IPS-NIHi7 (cell line): ENCODE data around the gene PHLDA2.

Source experiments
- DNase-seq: peaks from one replicate; pipeline ENCODE4 v3.0.0; 2012; ENCODE audit warnings: mixed read lengths; ENCODE audit errors: extremely low spot score

Gene PHLDA2, protein sequence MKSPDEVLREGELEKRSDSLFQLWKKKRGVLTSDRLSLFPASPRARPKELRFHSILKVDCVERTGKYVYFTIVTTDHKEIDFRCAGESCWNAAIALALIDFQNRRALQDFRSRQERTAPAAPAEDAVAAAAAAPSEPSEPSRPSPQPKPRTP

DNA sequence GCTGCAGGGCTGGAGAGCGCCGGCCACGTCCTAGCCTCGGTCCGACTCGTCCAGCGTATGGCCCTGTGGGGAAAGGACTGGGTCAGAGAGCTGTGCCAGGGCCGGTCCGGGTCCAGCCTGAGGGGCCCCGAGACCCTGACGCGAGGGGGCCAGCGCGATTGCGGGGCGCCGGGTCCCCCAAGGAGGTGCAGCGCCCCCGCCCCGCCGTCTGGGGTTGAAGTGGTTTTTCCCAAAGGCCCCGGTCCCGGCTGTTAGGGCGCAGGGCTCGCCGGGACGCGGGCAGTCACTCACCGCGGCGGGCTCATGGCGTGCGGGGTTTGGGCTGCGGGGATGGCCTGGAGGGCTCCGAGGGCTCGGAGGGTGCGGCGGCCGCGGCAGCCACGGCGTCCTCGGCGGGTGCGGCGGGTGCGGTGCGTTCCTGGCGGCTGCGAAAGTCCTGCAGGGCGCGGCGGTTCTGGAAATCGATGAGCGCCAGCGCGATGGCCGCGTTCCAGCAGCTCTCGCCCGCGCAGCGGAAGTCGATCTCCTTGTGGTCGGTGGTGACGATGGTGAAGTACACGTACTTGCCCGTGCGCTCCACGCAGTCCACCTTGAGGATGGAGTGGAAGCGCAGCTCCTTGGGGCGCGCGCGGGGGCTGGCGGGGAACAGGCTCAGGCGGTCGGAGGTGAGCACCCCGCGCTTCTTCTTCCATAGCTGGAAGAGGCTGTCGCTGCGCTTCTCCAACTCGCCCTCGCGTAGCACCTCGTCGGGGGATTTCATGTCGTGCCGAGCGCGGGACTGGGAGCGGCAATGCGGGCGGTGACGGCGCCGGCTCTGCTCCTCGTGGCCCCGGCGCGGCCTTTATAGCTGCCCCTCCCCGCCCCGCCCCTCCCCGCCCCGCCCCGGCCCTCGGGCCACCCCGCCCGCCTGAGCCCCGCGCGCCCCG is at the start of gene PHLDA2:
PHLDA2 (minus strand) TSS at position 816 of the 926 bp plus-strand sequence; CDS start at position 760, 56 bp downstream.
- peak; percentile 81 for DNase-seq

DNA sequence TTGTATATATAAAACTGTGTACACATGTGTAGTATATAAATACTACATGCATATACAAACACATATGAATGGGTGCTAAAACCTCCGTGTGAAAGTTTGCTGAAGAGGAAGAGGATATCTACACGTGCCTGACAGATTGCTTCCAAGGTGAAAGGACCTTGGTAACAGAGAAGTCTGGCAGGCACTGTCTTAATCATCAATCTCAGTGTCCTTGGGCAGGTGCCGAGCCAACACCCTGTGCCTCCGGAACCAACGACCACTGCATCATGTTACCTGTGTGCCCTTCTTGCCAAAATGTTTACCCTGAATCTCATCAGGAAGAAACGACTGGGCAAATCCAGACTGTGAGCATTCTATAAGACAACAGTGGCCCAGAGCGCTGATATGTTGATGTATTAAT is 47.9 kb upstream of the PHLDA2 start:
- no peak for DNase-seq

DNA sequence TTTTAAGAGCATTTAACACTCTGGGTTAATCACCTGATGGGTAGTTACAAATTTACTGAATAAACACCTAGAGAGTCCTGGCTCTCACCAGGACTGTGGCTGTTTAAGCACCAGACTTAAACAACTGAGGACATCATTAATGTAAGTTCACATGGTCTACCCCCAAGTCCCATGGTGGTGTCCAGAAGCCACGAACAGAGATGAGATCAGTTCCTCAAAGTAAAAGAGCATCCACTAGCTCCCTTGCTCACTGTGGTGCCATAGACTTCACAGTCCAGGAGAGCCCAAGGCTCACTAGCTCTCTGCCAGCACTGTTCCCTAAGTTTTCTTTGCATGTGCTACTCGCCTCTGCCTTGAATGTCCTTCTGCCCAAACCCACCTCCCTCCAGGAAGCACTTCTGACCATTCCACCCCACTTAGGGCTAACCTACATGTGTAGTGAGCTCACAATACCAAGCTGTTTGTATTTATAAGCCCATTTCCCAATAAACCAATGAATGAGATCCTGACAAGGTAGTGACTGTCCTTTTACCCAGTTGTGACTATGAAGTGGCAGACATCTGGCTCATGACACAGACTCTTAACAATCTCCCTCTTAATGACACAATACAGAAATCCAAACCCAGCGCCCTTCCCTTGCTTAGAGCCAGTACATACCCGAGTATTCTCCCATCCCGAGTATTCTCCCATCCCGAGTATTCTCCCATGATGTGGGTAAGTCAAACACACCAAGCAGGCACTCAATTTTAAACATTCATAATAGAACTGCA is 47.3 kb upstream of the PHLDA2 start:
- DNase-seq = no peak

DNA sequence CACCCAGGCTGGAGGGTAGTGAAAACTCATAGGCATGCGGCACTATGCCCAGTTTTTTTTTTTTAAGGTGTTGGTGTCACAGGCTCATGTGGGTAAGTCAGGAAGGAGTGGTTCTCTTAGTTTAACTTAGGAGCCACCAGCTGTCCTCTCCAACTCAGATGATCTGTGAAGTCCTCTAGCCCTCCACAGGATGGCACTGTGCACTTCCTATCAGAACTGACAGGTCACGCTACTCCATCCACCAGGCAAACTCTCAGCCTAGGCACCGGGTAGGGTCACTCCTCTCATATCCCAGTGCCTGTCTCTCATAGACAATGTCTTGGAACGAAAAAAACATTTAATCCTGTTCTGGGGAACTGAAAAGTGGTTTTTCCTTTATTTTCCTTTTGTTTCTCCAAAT is 46.4 kb upstream of the PHLDA2 start:
- DNase-seq = peak; percentile 57

DNA sequence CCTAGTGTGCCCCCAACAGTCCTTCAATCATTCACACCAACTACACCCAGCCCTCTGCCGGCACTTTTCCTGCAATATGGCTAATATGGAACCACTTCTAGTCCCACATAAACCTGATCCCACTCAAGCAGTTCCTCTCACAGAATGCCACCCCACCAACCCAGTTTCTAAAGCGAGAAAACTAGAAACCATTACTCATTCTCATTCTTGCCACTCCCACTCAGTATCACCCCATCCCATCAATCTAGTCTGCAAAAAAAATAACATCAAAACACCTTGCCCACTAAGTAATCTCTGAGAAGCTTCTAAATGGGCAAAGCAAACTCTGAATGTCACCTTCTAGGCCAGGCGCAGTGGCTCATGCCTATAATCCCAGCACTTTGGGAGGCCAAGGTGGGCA is 45.1 kb upstream of the PHLDA2 start:
- DNase-seq = no peak

DNA sequence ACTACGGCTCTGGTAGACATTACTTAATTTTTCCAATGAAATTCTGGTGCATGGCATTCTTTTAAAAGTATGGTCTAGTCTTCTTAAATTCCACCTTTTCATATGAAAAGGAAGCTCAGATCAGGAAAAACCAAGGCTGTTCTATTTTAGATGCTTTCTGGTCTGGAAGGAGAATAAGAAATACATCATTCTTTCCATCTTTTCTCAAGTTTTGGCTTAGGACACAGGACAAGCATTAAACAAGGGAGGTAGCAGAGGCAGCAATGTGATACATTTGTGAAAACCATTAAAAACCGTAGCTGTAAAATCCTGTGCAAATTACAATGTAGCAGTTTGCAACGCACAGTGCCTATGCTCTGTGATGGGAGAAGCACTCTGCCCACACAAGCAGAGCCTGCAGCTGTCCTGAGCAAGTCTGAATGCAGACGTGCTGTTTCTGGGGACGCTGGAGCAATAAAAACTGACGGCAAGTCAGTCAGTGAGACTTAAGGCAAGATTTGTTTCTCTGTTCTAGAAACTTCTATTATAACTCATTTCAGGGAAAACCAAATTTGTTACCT is 39.2 kb upstream of the PHLDA2 start:
- no peak for DNase-seq

DNA sequence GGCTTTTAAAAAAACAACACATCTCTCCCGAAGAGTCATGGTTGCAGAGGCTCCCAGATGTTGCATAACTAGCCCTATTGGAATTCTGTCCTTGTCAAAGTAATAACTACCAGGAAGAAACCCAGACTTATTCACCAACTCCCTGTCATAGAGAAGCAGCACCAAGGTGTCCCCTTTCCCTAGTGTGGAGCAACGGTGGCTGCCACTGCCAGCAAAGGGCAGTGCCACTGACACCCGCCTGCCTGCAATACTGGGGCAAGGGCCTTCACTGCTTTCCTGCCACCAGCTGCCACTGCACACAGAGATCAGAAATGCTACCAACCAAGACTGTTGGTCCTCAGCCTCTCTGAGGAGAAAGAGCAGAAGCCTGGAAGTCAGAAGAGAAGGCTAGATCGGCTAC is 35.6 kb upstream of the PHLDA2 start:
- no peak for DNase-seq

DNA sequence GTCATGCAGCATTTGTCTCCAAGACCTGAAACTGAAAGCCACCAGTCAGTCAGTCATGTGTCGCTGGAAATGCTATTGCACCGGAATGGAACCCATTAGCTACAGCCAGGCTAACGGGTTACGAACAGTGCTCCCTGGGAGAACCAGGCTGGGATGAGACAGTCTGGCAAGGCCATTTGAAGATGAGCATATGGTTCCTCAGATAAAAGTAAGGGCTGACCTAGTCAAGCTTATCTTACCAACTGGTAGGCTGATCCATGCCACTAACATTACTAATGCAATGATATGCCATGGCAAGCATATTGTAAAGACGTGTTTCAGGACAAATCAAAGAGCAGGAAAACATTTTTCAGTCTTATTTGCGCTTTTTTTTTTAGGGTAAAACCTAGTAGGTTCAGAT is 34.5 kb upstream of the PHLDA2 start:
- no peak for DNase-seq

DNA sequence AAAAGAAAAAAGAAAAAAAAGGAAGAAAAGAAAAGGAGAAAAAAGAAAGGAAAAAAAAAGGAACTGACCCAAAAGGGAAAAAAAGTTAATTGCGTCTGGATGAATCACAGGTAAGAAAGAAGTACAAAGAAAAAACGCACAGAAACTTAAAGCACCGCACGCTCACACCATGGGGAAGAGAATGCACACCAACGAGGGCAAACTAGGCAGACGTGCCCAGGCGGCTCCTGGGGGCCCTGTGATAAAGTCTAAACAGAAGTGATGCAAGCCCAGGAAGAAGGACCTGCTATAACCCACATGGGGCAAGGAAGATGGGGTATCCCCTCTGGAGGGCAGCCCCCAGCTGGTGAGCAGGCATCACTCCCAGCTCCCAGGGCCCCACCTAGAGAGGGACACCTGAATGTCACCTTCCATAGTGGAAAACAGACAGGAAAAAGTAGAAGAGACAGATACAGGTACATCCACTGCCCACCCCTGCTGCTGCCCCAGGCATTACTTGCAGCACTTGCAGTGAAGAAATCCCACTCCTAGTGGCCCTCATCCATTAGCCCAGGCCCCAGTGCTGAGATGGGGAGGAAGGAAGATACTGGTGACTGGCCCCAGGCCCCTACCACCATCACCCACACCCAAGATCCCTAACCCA is 34.0 kb upstream of the PHLDA2 start:
- no peak for DNase-seq

DNA sequence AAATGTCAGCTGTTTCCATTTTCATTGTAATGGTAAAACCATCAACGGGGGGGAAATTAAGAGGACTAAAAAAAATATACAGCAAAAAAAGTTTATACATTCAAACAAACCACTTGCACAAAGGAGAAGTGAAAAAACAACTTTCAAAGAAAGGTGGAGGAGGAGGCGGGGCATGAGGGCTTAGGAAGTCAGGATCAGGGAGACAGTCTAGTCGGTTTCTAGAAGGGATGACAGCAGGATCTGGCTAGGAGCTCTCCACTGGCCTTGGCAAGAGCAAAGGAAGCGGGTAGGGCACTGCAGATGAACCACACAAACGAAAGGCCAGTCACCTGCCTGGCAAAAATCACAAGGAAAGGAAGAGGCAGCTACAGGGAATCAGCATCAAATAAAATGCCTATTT is 31.9 kb upstream of the PHLDA2 start:
- no peak for DNase-seq

DNA sequence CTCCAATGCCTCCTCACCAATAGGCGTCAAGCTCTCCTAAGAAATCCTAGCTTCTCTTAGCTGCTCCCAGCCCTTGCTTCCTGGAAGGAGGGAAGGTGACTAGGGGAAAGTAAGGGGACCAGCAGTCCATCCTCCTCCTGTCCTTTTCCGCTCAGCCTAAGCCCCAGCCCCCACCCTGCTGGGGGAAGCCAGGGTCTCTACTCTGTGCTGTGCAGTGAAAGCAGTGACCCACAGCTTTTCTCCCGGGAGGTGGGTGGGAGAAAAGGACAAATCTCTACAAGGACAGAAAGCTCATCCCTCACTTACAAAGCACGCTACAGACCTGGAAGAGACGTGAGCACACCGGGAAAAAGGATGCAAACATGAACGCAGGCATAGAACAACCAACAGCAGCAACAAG is 30.9 kb upstream of the PHLDA2 start:
- no peak for DNase-seq

DNA sequence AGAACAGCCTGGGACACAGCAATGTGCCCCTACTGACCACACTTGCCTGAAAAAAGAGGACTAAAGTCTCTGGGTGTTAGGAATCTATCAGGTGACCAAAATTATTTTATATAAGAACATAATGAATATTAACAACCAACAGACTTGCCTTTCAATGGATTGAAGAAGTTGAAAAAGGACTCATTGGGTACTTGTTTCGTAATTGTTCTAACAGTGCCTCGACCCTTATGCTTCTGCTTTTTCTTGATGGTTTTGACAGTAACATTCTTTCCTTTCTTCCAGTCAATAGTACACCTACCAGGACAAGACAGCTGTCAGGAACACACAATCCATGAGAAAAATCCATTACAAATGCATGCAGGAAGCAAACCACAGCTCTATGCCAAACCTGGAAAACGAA is 29.0 kb upstream of the PHLDA2 start:
- no peak for DNase-seq

DNA sequence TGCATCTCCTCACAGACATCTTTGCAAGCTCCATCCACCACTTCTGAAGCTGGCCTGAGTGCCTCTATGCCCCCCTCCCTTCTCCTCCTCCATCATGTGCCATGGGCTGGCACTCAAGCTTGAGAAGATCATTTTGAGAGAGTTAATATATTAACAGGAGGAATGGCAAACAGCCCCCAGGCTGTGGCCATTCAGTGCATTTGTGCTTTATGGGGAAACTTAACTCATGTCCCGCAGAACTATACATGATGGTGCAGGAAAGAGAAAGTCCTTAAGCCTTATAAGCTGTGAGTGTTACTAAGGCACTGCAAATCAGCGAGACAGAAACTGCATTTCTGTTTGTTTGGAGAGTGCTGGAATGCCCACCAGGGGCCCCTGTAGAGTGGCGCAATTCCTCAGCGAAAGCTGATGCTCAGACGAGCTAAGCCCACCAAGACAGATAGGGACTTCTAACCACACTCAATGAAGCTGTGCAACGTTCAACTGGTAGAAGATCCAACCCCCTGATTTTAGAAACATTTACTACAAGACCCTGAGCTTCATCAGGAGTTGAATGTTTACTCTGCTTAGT is 26.8 kb upstream of the PHLDA2 start:
- peak; percentile 42 for DNase-seq

DNA sequence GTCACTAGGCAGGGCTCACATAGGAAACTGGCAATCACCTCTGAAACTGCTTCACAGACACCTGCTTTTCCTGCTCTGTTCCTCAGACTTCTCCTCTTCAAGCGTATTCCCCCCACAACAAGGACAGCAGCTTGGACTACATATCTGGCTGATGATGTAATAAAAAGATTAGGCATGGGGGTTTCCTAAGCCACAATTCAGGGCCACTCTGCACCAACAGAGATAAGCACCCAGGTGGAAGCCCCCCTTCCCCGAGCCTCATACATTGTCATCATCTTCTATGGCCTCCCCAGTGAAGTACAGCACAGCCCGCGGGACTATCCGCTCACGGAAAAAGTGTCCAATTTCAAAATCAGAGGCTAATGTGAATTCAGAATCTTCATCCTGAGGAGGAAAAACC is 25.0 kb upstream of the PHLDA2 start:
- DNase-seq = no peak

DNA sequence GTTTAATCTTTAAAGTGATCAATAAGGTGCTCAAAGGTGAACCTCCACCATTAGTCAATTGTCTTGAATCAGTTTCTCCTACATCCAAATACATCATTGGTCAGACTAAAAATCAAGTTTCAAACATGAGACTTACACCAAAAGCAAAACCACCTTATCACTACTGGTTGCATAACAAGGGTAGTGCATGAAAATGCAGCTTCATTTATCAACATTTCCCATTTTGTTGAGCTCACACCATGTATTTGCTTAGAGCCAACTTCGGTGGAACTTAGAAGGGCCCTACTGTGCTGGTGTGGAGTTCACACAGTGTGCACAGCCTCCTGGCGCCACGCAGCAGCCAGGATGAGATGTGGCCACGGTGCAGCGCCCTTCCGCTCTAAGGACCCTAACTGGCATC is 23.1 kb upstream of the PHLDA2 start:
- DNase-seq = no peak

DNA sequence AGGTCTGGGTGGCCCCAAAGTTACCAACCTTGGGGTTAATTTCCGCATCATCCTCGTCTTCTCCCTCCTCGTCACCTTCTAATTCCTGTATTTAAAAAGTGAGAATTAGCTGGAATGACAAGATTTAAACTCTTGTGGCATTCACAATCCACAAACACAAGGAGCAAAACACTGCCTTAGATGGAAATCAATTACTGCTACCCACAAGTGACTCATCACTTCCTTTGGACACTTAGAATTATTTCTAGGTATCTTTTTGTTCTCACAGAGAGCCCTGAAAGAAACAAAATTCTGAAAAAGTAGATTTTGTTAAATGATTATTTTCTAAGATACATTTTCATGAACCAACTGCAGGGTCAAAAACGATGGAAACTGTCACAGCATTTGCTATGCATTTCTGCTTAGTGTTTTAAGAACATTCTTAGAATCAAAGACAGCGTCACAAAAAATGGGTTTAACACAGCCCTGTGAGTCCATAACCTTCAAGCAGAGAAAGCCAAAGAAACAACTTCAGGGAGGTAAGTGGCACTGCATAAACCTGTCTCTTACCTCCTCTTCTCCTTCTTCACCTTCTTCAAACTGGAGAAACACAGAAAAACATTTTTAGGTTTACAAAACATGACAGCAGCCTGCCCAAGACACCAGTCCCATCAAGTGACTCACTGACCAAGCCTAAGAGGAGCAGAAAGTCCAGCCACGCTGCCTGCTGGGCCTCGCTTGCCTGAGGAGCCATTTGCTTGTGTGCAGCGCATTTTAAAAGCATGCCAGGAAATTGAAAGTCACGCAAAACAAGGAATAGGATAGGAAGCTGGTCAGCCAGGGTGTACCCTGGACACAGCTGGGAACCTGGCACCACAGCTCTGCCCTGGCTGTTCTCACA is 22.3 kb upstream of the PHLDA2 start:
- no peak for DNase-seq

DNA sequence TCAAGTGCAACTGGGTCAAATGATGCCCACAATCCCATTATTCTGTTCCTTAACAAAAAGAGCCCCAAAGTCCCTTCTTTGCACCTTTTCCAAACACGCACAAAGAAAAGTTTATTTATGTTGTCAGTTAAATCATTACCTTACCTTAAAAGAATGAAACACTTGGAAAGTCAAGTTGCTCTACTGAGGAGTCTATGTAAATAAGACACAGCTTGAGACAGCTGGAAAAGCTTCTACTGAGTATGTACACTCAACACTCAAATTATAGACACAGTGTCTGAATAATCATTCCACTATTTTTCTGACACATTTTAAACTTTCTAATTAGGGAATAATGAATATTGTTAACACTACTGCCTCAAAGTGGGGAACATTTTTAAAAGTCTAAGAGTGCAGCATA is 21.6 kb upstream of the PHLDA2 start:
- no peak for DNase-seq

DNA sequence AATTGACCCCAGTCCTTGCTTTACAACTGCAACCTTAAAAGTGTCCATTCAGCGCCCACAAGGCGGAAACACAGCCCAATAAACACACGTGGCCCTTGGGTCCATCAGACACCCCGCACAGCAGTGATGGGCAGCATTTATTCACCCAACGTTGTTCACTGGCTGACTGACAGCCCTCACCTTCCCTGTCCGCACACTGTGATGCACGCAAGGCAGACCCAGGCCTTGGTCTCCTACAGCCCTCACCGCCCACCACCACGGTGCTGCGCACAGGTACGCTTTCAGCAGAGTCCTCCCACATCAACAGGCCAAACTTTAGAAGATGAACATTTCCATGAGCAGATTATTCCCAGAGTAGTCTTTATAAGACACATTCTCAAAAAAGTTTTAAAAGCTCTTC is 20.7 kb upstream of the PHLDA2 start:
- DNase-seq = no peak

DNA sequence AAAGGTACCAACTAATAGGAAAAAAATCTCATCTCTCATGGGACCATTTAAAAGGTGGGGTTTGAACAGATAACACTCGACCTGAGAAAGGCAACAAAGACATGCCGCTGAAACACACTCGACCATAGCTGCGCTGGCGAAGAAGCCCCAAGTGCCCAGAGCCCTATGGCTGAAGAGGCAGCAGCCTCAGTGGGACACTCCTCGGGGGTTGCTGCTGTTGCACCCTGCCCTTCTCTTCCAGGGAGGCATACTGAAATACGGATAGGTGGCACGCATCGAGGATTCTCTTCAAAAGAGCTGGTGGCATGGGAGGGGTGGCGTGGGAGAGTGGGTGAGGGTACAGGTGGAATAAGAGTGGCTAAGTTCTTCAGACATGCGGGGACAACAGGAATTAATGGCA is 18.5 kb upstream of the PHLDA2 start:
- DNase-seq = no peak

DNA sequence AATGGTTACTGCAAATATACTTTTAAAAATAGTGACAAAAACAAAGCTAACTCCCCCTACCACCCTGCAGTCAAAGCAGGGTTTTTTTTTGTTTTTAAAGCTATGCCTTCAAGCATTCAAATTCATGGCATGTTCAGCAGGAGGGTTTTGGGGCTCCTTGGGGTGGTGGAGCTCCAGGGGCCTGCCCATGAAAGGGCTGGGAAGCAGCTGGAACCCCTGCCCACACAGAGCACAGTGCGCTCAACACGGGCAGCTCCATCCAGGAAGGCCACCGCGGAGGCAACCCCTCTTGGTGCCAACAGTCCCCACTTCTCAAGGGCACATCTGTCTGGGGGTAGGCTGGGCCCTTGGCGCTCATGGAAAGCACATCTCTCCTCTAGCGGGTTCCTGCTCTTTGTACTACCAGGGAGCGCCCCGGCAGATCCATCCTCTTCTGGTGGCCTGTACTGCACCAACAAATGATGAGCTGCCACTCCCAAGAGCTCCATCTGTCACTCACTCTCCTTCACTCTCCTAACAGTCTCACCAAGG is 16.6 kb upstream of the PHLDA2 start:
- no peak for DNase-seq
